ENCODE data around the gene SPRTN.

GRCh38 chr1:231315887-231316286 lies 22.2 kb upstream of the SPRTN start:
- TF ChIP-seq RAD21 (IDR thresholded peaks at IDR 0.05 in 1 of 2, conservative IDR thresholded peaks at IDR 0.05 in 1 of 2; ENCODE audit: low read depth in 2 of 2, low read length in 2 of 2) (peak; percentile 73 to 77), CEBPB (IDR thresholded peaks at IDR 0.05; ENCODE audit: low read depth, low read length) (no peak), CTCF (IDR thresholded peaks at IDR 0.05; ENCODE audit: control extremely low read depth in 1 of 3, insufficient read depth in 1 of 3, low read depth in 1 of 3, low read length in 3 of 3) (peak; percentile 76 to 90 (median 81)), POLR2AphosphoS5 (IDR thresholded peaks at IDR 0.05; ENCODE audit: low read depth, low read length) (no peak), GABPA (IDR thresholded peaks at IDR 0.05; ENCODE audit: borderline replicate concordance, insufficient read depth, low read length) (no peak), EP300 (IDR thresholded peaks at IDR 0.05; ENCODE audit: borderline replicate concordance in 1 of 2, low read depth in 2 of 2, low read length in 2 of 2) (no peak)
